GM12878 (cell line): ENCODE results near the gene KRTCAP3.

Experiments used
- POLR2A ChIP-seq: IDR thresholded peaks from 2 replicates; pipeline ENCODE4 v1.6.1; 2011; ENCODE audit warnings: low read depth, mild to moderate bottlenecking, low read length
- RAD21 ChIP-seq: IDR thresholded peaks from 2 replicates; pipeline ENCODE4 v1.6.1; 2011; ENCODE audit warnings: mild to moderate bottlenecking, low read depth, low read length, moderate library complexity; ENCODE audit not compliant: insufficient read depth

DNA sequence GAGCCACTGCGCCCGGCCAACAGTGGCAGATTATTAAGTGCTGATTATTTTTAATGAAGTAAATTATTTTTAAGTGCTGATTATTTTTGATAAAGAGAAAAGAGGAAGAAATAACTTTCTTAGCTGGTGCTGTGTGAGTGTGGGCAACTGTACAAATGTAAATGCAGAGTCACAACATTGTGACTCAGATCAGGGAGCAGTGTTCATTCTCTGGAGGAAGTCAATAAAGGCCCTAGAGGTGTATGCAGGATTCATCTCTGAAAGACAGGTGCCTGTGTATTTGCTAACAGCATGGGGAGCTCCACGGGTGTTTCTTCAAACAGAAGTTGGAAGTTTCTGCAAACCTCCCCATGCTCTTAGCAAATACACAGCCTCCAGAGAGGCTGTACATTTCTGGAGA is 6.2 kb downstream of the KRTCAP3 start:
- no peak for TF ChIP-seq POLR2A
- no peak for TF ChIP-seq RAD21
